GM18508 (cell line): ENCODE data around the gene PAK5.
"Not testable (repeated sequence)": the region's sequence is repeated elsewhere in the genome, so short reads cannot be mapped to it uniquely, and the experiment has no call there.

Experiments used
- ATAC-seq: cut with Tn5 transposase; IDR thresholded peaks from one replicate; pipeline ENCODE4 v1.9.1; 2021; ENCODE audit warnings: moderate number of reproducible peaks; ENCODE audit not compliant: insufficient read depth, unreplicated experiment

Gene PAK5

DNA sequence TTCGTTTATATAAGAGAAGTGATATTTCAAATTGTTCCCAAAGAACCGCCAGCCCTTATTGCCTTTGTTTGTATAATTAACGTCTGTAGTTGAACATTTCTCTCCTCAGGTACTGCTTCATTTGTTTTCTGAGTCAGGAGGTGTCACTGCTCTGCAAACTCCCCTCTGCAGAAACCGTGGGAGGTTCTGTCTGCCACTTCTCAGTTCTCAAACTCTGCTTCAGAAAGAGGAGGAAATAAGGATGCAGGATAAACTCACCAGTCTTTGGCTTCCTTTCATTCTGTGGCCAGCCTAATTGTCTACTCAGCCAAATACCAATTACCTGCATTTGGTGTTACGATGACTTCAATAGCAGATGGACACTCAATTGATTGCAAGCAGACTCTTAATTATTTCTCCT is 149.8 kb downstream of the PAK5 start:
- no peak for ATAC-seq

- no peak for ATAC-seq
Observed at GRCh38 chr20:9686866-9687265, 152.0 kb downstream of the PAK5 start.

GRCh38 chr20:9686455-9686854 is 152.4 kb downstream of the PAK5 start:
- no peak for ATAC-seq

- ATAC-seq: no peak
Observed at GRCh38 chr20:9686001-9686400, 152.9 kb downstream of the PAK5 start.

DNA sequence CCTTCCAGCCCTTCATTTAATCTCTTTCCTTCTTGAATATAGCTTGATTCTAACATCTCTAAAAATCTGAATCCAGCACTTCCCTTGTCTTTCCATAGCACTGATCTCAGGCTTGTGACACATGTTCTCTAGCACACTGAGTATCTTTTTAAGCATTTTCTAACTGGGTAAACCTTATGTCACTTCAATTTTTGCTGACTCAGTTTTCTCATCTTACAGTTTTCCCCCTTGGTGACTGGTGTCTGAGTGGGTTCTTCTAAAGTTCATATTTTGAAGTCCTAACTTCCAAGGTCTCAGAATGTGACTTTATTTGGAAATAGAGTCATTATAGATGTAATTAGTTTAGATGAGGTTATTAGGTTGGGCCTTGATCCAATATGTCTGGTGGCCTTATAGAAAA is 153.9 kb downstream of the PAK5 start:
- no peak for ATAC-seq

- ATAC-seq: no peak
Observed at GRCh38 chr20:9677100-9677623, 161.7 kb downstream of the PAK5 start.

DNA sequence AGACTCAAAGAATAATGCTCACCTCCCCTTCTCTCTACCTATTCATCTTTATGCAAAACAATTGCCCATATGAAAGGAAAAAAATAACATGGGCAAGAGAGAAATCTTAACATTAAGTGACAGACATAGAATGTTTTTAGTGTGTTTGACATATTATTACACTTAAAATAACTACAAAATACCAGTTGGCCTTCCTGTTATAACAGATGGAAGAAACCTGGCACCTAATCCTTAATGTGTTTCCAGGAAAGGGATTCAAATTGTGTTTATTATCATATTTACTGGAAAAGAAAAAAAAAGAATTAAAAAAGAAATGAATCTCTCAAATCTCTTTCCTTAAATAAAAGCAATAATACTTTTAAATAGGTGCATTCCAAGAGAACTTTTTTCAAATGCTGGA is 165.9 kb downstream of the PAK5 start:
- no peak for ATAC-seq

- ATAC-seq: no peak
Observed at GRCh38 chr20:9672027-9672426, 166.8 kb downstream of the PAK5 start.

DNA sequence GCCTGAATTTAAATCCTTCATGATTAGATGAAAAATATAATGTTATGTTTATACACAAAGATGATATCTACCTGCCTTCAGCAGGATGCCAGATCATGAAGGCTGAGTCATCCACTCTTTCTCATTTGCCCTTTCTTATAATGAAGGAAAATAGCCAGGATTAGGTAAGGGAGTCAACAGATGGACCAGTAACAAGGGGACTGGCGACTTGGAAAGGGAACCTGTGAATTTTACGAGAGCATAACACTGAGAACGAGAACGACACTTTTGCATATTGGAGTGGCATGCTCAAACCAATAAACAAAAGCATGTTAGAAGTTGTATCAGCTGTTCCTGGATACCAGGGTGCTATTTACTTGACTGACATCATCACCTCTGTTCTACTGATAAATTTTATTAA is 170.5 kb downstream of the PAK5 start:
- no peak for ATAC-seq

- ATAC-seq: no peak
Observed at GRCh38 chr20:9663423-9663822, 175.5 kb downstream of the PAK5 start.

DNA sequence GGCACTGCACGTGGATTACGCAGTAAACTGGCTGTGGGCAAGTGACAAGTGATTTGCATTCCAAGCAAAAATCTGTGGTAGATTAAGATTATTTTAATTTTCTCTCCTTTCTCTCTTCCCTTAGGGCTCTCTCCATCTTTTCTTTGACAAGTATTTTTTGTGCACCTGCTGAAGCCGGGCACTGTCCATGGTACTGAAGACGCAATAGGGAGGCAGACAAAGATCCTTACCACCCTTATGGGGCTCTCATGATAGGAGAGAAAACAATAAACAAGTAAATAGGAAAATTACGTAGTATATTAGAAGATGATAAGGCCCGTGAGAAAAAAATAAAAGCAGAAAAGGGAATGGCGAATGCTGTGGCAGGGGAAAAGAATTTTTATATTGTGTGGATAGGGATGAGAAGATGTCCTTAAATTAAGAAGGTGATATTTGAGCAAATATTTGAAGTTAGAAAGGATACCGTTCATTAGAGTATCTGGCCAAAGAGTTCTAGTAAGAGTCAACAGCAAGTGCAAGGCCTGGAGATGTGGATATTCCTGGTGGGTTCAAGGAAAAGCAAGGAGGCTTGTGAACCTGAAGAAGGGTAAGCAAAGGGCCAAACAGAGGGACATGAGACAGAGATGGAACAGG is 178.5 kb downstream of the PAK5 start:
- no peak for ATAC-seq

DNA sequence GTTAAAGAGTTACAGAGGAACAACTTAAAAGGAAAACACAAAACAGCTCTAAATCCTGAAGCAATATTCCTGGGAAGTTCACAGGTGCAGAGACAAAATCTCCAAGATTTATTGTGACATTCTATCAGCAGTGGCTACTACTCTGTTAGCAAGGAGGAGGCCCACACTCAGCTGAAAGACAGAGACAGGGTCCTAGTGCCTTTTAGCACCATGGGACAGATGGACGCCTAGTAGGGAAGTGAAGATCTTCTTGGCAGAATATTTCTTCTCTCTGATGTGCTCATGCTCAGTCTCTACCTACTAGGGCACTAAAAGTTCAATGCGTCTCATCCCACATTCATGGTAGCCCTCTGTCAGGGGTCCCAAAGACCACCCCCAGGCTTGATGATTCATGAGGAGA is 191.1 kb downstream of the PAK5 start:
- ATAC-seq: no peak

DNA sequence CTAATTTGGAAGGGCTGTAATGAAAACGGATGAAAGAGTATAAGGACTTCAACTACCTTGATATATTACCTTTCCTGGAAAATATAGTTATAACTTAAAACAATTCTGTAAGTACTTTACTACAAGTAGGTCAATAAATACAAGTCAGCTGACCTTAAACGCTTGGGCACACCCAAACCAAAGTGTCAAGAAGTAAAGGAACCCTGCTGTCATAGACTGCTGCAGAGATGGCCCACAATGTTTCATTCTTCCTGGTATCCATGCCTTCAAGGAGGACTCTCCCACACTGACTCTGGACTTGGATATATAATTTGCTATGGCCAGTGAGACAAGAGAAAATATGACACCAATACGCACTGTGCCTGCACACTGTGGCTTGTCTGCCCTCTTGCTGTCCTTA is 192.5 kb downstream of the PAK5 start:
- no peak for ATAC-seq

DNA sequence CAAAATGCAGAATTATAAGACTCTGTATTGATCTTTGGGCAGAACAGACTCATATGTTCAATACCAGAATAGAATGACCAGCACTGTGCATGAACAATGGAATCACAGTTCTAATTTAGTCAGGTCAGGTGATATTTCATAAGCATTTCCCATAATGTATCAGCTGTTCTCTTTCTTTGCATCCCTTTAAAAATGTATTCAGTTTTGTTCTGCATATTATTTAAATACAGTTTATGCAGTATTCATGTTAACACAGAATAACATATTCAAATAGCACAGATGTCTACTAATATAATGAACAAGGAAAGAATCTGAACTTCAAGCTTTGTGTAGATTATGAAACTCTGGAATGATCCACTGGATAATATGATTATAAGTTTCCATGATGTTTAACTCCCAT is 196.0 kb downstream of the PAK5 start:
- ATAC-seq: no peak

GRCh38 chr20:9641499-9642000 is 197.3 kb downstream of the PAK5 start:
- not testable (repeated sequence) for ATAC-seq

DNA sequence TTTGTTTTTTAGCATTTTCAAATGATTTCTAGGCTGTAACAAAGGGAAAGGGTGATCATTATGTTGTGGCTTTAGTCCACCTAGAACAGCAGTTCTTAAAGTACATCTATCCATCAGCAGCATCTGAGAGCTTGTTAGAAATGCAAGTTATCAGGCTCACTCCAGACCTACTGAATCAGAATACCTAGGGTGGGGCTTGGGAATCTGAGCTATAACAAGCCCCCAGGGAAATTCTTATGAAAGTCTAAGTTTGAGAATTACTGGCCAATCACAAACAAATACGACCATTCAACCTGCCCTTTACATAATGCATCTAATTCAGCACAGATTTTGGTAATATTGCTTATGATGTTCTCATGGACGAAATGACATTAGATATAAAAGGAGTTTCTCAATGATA is 201.0 kb downstream of the PAK5 start:
- ATAC-seq: no peak

- no peak for ATAC-seq
Observed at GRCh38 chr20:9635750-9636149, 203.1 kb downstream of the PAK5 start.

- ATAC-seq: no peak
Observed at GRCh38 chr20:9634327-9634726, 204.5 kb downstream of the PAK5 start.

DNA sequence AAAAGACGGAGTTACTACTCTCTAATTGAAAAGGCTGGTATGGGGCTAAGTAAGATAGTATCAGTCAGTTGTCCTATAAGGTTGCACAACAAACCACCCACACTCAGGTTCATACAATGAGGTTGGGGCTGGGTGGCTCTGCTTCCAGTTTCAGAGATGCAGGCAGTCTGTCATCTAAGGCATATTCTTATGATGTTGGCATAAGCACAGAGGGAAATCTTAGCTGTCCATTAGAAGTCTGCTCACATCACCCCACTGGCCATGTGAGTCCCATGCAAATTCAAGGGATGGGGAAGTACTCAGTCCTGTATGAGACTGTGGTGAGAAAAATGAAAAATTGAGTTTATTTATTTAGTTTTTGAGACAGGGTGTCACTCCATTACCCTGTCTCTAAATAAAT is 205.9 kb downstream of the PAK5 start:
- ATAC-seq: no peak

DNA sequence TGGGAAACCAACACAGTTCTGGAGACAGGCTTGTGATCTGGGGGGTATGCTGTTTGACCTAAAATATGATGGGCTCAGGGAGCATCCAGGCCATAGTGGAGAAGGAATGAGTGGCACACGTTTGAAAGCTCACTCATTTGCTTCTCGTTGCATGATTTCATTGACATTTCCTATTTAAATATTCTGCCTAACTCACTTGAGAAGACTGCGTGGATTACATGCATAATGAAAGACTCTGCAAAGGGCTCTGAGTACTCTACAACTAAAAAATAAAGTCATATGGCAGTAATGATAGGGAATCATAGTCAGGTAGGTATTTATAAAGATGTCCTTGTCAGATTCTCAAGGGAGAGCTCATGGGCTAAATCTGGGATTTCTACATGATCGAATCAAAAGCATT is 206.6 kb downstream of the PAK5 start:
- ATAC-seq: no peak

DNA sequence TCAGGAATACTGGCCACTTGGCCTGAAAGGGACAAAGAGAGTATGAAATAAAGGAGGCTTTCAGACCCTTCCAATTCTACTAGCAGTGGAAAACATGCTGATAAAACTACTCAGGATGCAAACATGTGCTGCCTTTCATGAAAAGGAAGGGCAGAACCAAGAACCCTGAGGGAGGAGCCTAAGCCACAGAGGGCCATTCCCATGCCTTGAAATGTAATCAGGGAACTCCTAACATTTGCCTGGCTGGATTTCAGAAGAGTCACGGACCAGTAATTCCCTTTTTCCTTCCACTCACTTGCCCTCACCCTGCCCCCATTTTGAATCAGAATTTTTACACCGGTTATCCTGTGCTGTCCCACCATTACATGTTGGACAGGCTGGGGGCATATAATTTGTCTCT is 208.3 kb downstream of the PAK5 start:
- no peak for ATAC-seq

DNA sequence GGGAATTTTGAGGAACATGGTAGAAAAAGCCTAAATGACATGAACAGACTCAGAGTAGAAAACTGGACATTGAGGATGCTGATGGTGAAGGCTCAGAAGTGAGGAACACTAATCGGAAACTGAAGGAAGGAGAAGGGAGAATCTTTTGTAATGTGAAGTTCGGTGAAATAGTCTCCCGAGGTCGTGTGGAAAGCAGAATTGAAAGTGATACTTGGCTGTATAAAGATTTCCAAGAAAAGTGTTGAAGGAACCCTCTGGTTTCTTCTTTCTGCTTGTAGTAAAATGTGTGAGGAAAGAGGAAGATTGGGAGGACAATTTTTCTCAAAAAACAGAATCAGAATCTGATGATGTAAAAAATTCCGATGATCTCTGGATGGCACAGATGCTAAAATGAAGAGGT is 209.0 kb downstream of the PAK5 start:
- ATAC-seq: no peak
